Measurements from ENCODE around the gene BUB3.

DNA sequence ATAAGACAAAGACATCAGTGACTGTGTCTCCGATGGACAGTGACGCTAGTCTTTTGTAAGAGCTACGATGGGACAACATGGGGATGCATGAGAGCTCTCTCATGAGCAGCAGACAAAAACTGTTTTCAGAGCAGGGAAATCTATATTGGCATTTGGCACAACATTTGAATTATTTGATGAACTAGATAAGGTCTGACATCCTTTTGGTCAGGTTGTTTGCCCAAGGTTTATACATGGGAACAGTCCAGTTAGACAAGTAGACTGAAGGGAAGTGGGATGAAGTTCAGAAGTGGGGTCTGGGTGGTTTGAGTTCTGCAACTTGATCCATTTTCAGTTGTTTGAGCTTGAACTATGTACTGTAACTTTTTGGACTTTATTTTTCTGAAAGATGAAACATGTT is 50.8 kb downstream of the BUB3 start:
- TF ChIP-seq, protein P1, sequence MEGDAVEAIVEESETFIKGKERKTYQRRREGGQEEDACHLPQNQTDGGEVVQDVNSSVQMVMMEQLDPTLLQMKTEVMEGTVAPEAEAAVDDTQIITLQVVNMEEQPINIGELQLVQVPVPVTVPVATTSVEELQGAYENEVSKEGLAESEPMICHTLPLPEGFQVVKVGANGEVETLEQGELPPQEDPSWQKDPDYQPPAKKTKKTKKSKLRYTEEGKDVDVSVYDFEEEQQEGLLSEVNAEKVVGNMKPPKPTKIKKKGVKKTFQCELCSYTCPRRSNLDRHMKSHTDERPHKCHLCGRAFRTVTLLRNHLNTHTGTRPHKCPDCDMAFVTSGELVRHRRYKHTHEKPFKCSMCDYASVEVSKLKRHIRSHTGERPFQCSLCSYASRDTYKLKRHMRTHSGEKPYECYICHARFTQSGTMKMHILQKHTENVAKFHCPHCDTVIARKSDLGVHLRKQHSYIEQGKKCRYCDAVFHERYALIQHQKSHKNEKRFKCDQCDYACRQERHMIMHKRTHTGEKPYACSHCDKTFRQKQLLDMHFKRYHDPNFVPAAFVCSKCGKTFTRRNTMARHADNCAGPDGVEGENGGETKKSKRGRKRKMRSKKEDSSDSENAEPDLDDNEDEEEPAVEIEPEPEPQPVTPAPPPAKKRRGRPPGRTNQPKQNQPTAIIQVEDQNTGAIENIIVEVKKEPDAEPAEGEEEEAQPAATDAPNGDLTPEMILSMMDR (IDR thresholded peaks at IDR 0.05), result no peak
- TF ChIP-seq POLR2A (IDR thresholded peaks at IDR 0.05), result no peak

Data from uterus (tissue), 2 donors.